Embryonic facial prominence (tissue), 1 donor: ENCODE results near the gene WDR44.
"Not testable (repeated sequence)": the region's sequence is repeated elsewhere in the genome, so short reads cannot be mapped to it uniquely, and the experiment has no call there.

Source experiments
- DNase-seq: peaks from one replicate; pipeline ENCODE4 v3.0.0-alpha.2; 2016; ENCODE audit errors: extremely low spot score

The WDR44 gene

DNA sequence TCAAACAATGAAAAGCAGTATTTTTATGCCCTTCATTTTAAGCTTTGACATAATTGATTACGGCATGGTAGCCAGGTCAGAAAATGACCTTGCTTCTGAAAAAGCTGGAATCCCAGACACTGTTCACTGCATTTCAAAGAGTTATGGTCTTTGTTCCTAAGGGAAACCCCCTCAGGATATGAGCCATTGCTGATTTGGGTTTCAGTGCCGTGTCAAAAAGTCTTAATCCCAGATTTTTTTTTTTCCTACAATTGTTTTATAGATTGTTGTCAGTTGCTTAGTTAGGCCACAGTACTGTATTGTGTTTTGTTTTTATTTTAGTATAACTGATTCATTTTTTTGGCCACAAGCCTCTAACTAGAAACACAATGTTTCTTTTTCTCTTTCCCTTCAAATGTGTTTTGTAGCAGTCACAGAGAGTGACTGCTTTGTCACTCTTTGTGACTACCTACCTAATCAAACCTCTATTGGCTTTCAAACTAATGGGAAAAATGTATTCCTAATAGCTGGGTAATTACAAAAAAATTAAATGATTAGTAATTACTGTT, 10.3 kb downstream of the WDR44 start:
- DNase-seq, result no peak

DNA sequence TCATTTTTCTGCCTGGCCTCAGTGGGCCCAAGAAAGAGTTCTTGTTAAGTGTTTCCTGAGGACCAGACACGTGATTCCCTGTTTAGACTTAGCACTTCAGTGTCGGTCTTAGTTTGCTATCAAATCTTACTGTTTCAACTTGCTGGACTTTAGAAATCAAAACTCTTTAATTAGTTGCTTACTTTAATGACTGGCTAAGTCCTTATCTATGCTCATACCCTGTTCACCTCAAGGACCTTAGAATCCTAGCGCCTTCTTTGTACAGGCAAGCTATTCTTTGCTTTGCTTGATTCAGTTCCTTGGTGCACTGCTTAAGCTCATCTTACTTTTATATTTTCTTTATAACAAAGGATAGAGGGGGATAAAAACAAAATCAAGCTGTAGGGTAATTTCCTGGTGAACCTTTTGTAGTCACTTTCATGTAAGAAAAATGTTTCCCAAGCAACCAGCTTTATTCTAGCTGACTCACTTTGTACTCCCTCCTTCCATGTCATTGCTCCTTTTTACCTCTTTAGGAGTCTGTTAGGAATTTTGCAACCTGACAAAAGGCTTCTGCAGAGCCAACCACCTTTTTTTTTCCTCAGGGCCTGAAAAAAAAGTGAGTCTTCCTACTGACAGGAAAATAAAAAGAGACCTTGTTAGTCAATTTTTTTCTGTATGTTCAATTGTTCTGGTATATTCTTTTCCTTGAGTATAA, 14.7 kb downstream of the WDR44 start:
- DNase-seq, result no peak

DNA sequence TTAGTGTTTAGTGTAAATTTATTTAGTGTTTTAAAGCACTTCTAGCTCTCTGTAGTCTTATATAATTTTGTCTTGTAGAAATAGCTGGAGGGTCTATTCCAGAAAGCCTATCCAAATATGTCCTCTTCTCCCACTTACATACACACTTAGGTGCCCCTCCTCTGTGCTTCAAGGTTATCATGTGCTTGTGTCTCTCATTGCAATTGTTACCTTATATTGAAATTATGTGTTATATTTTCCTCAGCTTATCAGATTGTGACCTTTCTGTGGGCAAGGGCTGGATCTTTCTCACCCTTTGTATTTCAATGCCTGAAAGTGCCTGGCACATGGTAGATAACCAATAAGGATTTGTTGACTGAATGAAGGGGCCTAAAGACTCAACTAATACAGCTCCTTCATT, 18.4 kb downstream of the WDR44 start:
- no peak for DNase-seq

DNA sequence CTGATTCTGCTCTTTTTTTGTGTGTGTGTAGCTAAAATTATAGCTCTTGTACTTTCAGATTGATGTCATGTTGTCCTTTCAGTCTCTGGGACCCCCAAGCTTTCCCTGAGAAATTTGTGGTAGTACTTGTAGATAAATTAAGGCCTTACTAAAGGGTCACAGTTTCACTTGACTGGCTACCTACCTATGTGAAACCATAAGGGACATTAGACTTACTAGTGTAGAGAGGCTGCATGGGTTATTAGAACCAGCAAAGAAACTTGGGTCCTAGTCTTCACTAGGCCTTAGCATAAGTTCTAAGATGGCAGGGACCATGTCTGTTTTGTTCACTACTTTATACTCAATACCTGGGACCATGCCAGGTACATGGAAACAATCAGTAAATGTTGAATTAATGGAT, 21.4 kb downstream of the WDR44 start:
- DNase-seq, result no peak

DNA sequence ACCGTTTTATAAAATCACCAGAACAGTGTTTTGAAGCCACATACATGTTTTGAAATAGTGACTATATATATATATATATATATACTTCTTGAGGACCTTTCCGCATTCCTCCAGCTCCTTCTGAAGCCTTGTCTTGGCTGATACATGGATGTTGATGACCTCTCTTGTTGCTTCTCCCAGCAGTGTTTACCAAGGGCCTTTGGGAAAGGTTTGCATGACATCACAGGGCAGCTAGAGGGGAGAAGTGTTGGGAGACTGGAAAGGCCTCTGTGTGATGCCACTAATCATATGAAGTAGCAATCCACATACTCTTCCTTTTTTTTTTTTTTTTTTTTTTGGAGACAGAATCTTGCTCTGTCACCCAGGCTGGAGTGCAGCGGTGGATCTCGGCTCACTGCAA, 22.5 kb downstream of the WDR44 start:
- DNase-seq, result no peak

DNA sequence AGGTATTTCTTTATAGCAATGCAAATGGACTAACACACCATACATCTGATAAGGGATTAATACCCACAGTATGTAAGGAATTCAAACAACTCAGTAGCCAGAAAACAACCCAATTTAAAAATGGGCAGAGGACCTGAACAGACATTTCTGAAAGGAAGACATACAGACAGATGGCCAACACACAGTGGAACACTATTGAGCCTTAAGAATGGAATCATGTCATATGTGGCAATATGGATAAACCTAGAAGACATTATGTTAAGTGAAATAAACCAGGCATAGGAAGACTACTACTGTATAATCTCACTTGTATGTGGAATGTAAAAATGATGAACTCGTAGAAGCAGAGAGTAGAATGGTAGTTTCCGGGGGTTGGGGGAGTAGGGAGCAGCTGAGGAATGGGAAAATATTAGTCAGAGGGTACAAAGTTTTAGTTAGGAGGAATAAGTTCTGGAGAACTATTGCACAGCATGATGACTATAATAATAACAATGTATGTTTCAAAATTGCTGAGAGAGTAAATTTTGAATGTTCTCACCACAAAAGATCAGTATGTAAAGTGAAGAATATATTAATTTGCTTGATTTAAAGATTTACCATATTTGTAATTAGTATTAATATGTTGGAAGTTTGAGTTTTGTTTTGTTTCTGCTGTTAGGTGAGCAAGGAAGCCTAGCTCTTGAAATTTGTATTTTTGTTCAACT, 25.2 kb downstream of the WDR44 start:
- DNase-seq, result no peak

DNA sequence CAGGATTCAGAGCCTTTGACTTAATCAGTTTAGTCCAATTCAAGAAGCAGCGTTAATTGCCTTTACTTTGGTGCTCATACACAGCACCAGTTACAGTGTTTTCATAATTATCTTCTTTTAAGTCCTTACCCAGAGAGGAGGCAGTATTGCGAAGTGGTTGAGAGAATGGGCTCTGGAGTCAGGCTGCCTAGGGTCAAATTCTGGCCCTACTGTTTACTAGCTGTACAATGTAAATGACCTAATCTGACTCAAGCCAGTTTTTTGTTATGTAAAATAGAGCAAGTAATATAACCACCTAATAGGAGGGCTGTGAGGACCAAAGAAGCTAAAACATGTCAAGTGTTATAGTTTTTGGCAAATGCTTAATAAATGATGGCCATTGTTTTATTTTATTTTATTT, 27.6 kb downstream of the WDR44 start:
- no peak for DNase-seq

DNA sequence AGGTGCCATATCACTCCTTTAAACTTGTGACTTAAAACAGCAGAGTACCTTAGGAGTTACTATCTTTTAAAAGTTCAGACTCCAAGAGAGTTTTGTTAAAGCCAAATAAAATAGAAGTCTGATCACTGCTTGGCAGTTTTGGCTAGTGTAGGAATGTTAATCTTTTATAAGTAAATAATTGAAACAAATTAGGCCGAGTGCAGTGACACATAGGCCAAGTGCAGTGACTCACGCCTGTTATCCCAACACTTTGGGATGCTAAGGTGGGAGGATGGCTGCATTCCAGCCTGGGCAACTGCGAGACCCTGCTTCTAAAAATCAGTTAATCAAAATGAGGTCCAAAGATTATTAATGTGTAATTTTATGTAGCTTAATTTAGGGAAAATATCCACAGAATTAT, 37.2 kb downstream of the WDR44 start:
- DNase-seq, result no peak

DNA sequence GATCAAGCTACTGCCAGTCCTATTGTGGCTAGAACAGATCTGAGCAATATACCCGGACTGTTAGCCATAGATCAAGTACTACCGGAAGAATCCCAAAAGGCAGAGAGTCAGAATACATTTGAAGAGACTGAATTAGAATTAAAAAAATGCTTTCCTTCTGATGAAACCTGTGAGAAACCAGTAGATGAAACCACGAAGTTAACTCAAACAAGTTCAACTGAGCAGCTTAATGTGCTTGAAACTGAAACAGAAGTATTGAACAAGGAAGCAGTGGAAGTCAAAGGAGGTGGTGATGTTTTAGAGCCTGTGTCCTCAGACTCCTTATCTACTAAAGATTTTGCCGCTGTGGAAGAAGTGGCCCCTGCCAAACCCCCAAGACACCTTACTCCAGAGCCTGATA, 46.8 kb downstream of the WDR44 start:
- DNase-seq, result no peak

DNA sequence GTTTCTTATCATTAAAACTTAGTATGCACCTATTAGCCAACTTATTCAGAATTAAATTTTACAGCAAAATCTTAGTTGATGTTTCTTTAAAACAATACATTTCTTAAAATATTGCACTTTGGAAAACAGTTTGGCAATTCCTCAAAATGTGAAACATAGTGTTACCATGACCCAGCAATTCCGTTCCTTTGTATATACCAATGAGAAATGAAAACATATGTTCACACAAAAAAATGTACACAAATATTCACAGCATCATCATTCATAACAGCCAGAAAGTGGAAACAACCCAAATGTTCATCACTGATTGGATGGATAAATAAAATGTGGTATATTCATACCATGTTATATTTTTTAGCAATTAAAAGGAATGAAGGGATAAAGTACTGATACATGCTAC, 50.2 kb downstream of the WDR44 start:
- no peak for DNase-seq

DNA sequence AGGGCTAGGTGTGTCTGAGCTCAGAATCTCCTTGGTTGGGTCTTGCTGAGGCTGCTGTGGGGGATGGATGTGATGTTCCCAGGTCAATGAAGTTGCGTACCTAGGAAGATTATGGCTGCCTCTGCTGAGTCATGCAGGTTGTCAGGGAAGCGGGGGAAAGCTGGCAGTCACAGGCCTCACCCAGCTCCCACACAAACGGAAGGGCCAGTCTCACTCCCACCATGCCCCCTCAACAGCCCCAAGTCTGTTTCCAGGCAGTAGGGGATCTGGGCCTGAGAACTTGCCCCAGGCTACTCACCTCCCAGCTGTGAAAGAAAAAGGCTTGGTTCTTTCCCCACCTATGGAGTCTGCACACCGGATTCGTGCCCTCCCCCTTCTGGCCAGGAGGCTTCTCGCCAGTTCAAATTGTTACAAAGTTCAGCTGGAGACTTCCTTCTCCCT, 72.9 kb downstream of the WDR44 start:
- DNase-seq, result no peak

DNA sequence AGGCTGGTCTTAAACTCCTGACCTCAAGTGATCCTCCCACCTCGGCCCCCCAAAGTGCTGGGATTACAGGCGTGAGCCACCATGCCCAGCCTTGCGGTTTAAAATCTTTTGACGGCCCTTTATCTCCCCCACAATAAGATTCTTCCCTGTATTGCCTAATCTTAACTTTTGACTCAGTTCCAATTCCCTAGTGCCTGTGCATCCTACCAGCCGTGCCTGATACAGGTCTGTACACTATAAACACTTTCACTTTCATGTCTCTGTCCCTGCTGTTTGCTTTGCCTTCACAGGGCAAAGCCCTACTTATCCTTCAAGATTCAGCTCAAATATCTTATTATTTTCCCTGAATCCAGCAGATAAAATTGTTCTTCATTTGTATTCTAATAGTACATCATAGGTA, 74.6 kb downstream of the WDR44 start:
- no peak for DNase-seq

DNA sequence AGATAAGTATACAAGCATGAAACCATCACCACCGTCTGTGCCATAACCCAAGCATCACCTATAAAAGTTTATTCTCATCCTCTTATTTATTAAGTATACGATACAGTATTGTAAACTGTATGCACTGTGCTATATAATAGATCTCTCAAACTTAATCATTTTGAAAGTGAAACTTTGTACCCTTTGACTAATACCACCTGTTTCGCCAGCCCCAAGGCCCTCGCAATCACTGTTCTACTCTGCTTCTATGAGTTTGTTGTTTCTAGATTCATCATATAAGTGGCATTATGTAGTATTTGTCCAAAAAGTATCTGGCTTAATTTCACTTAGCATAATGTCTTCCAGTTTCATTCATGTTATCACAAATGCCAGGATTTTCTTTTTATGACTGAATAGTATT, 77.7 kb downstream of the WDR44 start:
- no peak for DNase-seq

DNA sequence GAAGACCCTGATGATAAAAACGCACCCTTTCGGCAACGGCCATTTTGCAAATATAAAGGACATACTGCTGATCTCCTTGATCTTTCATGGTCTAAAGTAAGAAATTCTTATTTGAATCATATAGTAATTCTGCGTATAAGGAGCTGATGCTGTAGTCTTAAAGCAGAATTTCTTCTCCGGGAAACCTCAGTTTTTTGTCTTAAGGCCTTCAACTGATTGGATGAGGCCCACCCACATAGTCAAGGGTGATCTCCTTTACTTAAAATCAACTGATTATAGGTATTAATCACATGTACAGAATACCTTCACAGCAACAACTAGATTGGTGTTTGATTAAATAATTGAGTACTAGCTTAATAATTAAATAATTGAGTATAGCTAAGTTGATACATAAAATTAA, 86.9 kb downstream of the WDR44 start:
- no peak for DNase-seq

DNA sequence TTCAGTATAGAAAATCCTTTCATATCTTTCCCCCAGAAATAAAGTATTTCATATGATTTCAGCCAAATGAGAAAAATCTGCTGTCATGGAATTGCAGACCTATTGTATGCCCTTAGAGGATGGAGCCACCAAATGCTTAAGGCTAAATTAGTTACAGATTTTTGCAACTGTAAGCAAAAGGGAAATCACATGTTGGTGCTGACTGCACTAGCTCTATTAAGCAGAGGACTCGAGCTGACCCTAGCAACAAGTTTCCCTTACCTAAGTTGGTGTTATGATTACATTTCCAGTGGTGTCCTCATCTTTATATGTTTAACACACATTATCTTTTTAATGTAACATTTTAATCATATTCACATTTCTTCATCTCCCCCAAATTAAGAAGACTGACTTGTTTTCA, 91.4 kb downstream of the WDR44 start:
- no peak for DNase-seq

DNA sequence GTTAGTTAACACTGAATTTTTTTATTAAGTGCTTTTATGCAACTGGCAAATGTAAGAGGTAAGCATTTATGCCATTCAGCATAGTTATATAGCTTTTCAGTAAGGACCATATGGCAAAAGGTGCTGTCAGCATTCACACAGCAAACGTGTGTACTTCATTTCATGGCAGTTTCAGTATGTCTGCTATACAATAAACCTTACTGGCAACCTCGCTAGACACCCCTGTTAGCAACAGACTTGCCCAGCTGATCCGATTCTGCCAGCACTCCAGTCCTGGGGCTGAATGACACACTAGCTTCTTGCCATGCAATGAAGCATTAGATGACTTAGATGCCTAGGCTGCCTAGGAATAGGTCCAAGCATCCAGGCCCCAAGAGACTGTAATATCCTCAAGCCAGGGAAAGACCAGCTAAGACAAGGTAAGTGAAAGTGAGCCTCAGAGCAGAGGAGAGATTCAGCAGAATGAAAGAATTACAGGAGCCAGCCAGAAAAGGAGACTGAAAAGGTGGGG, 102.4 kb downstream of the WDR44 start:
- DNase-seq, result no peak

DNA sequence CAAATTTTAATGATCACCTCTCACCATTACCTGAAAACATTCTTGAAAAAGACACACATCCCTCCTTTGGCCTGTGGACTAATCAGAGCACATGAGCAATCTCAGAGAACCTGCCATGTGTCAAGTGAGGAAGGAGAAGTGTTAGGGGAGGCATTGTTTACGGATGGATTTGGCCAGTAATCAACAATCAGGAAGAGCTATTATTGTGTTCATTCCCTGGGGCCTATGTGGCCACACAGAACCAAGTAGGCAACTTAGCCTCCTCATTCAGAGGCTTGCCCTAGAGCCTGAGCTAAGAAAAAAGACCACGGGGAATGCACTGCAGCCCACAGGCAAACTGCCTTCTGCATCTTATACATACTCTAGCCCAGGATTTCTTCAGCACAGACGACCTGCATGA, 109.1 kb downstream of the WDR44 start:
- no peak for DNase-seq

DNA sequence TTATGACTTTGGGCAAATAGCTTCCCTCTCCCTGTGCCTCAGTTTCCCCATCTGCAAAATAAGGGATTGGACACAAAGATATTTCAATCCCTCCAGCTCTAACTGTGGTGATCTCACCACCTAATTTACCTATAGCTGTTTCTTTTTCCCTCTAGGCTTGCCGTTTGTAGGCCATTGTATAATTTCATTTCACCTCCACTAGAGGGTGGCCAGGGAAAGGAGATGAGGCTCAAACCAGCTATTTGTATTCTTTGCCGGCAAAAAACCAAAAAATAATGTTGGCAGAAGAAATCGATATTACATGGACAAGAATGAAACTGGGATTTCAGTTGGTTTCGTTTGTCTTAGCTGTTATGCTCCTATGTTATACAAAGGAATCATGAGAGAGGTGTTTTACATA, 113.6 kb downstream of the WDR44 start:
- DNase-seq, result peak; percentile 11

DNA sequence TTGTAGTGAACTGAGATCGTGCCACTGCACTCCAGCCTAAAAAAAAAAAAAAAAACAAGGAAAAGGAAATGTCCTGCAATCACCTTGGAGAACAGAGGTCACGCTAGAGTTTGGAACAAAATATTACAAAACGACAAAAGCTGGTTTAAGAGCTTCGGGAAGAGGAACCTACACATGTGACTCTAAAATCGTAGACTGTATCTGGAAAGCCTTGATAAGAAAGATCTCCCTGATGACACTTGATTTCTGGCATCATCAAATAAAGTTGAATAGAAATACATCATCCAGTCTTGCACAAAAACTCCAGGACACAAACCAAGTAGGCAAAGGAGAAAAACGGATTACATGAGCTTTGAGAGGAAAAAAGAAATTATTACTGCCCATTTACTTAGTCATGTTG, 118.6 kb downstream of the WDR44 start:
- no peak for DNase-seq

DNA sequence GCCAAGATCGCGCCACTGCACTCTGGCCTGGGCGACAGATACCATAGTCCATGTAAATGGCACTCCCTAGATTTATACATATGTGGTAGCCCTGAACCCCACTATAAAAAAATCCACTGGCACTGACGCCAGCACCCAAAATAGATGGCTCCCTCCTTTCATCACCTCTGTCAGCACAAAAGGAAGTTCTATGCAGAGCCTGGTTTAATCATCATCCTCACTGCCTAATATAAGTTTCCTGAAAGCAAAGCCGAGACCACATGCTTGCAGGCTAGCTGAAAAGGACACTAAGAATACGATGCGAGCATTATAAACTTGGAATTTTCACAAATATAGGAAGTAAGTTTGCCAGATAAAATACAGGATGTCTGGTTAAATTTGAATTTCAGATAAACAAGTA, 122.2 kb downstream of the WDR44 start:
- no peak for DNase-seq

DNA sequence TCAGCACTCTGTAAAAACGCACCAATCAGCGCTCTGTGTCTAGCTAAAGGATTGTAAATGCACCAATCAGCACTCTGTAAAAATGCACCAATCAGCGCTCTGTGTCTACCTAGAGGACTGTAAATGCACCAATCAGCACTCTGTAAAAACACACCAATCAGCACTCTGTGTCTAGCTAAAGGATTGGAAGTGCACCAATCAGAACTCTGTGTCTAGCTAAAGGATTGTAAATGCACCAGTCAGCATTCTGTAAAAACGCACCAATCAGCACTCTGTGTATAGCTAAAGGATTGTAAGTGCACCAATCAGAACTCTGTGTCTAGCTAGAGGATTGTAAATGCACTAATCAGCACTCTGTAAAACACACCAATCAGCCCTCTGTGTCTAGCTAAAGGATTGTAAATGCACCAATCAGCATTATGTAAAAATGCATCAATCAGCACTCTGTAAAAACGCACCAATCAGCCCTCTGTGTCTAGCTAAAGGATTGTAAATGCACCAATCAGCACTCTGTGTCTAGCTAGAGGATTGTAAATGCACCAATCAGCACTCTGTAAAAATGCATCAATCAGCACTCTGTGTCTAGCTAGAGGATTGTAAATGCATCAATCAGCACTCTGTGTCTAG, 124.9 kb downstream of the WDR44 start:
- DNase-seq, result not testable (repeated sequence)

DNA sequence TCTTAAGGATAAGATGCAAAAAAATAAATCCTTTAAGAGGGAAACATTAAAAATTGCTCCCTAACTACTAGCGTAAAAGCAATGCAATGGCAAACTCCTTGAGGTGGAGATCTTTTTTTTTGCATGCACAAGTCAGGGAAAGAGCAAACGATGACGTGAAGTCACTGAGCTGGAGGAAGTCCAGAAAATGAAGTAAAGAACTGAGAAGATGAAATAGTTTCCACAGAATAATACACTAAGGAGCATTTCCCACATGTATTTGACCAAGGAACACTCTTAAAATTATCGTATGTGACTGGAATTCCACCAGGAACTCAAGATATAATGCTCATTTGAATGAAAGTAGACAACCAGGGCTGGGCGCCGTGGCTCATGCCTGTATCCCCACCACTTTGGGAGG, 128.7 kb downstream of the WDR44 start:
- no peak for DNase-seq

DNA sequence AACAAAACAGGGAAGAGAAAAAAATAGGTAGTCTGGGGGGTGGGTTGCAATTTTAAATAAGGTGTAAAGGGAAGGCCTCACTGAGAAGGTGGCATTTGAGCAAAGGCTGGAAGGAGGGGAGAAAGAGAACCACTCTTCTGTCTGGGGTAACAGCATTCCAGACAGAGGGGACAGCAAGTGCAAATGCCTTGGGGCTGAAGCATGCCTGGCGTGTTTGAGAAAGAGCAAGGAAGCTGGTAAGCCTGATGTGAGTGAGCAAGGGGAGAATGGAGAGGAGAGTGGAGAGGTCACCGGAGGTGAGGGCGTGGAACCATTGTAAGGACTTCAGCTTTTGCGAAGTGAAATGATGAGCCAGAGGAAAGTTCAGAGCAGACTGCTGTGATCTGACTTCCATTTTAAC, 130.0 kb downstream of the WDR44 start:
- no peak for DNase-seq
